MG63 (cell line): Measurements from ENCODE around the gene ULBP3. TPM values are rescaled to one million over a fixed set of nuclear protein-coding genes. Genes with fewer than 3 reads are reported as not detected.
A peak's percentile ranks its signal among the peaks of the same experiment; 100 is the strongest.
"Not testable (repeated sequence)": the region's sequence is repeated elsewhere in the genome, so short reads cannot be mapped to it uniquely, and the experiment has no call there.

Experiments used
- DNase-seq: peaks from one replicate; pipeline ENCODE4 v3.0.0-alpha.2; 2020
- H3K27me3 ChIP-seq: fragments of 250-450 bp; sonication (Bioruptor Pico); 2 replicates; pipeline ENCODE4 v1.5.1; 2020; ENCODE audit warnings: mild to moderate bottlenecking, moderate library complexity
- H3K36me3 ChIP-seq: fragments of 250-450 bp; sonication (Bioruptor Pico); 2 replicates; pipeline ENCODE4 v1.5.1; 2020; ENCODE audit warnings: mild to moderate bottlenecking, moderate library complexity
- H3K4me3 ChIP-seq: fragments of 250-450 bp; sonication (Bioruptor Pico); 2 replicates; pipeline ENCODE4 v1.5.1; 2020; ENCODE audit warnings: mild to moderate bottlenecking, moderate library complexity
- H3K9me3 ChIP-seq: fragments of 250-450 bp; sonication (Bioruptor Pico); 2 replicates; pipeline ENCODE4 v1.5.1; 2020; ENCODE audit warnings: mild to moderate bottlenecking, moderate library complexity
- total RNA-seq: library from RNA; depleted of rRNA; stranded (reverse); fragments of >200 nt; shearing (Covaris generic); gene quantifications from 2 replicates; pipeline ENCODE4 v1.2.3, GENCODE V29; 2014; ENCODE audit warnings: low replicate concordance

The ULBP3 gene
- total RNA-seq, 1 experiment from 2014 or later = 15.8 TPM

- DNase-seq = no peak
- H3K9me3 ChIP-seq = no peaks in the 10 kb centered on the region
- no peaks in the 10 kb centered on the region for H3K27me3 ChIP-seq
- H3K4me3 ChIP-seq = no peak overlapping the region
- H3K36me3 ChIP-seq = no peaks in the 10 kb centered on the region
Observed at GRCh38 chr6:150084426-150084825, 15.5 kb upstream of the ULBP3 start.

- Histone ChIP-seq H3K36me3 (no peaks in the 10 kb centered on the region), H3K27me3 (no peaks in the 10 kb centered on the region), H3K9me3 (no peaks in the 10 kb centered on the region), H3K4me3 (no peak overlapping the region)
- DNase-seq = no peak
Observed at GRCh38 chr6:150083839-150084238, 14.9 kb upstream of the ULBP3 start.

- DNase-seq = no peak
- no peaks in the 10 kb centered on the region for H3K36me3 ChIP-seq
- H3K9me3 ChIP-seq = no peaks in the 10 kb centered on the region
- H3K27me3 ChIP-seq = no peaks in the 10 kb centered on the region
- no peak overlapping the region for H3K4me3 ChIP-seq
Observed at GRCh38 chr6:150081702-150082101, 12.8 kb upstream of the ULBP3 start.

- DNase-seq = no peak
- Histone ChIP-seq H3K9me3 (no peaks in the 10 kb centered on the region), H3K4me3 (no peak overlapping the region), H3K27me3 (no peaks in the 10 kb centered on the region), H3K36me3 (no peaks in the 10 kb centered on the region)
Observed at GRCh38 chr6:150079604-150080003, 10.7 kb upstream of the ULBP3 start.

GRCh38 chr6:150078788-150079187 lies 9.9 kb upstream of the ULBP3 start:
- no peaks in the 10 kb centered on the region for H3K9me3 ChIP-seq
- DNase-seq = peak; percentile 43
- no peaks in the 10 kb centered on the region for H3K36me3 ChIP-seq
- H3K4me3 ChIP-seq = no peak overlapping the region
- H3K27me3 ChIP-seq = no peaks in the 10 kb centered on the region

GRCh38 chr6:150076196-150076893 lies 7.4 kb upstream of the ULBP3 start:
- H3K27me3 ChIP-seq = no peaks in the 10 kb centered on the region
- H3K4me3 ChIP-seq = no peak overlapping the region
- no peaks in the 10 kb centered on the region for H3K36me3 ChIP-seq
- DNase-seq = no peak
- no peaks in the 10 kb centered on the region for H3K9me3 ChIP-seq

- no peaks in the 10 kb centered on the region for H3K27me3 ChIP-seq
- no peaks in the 10 kb centered on the region for H3K9me3 ChIP-seq
- H3K4me3 ChIP-seq = no peak overlapping the region
- H3K36me3 ChIP-seq = no peaks in the 10 kb centered on the region
- DNase-seq = no peak
Observed at GRCh38 chr6:150075034-150075421, 6.1 kb upstream of the ULBP3 start.

GRCh38 chr6:150074396-150075033 lies 5.6 kb upstream of the ULBP3 start:
- not testable (repeated sequence) for H3K27me3 ChIP-seq, H3K9me3 ChIP-seq, H3K36me3 ChIP-seq, DNase-seq, H3K4me3 ChIP-seq

GRCh38 chr6:150072201-150072600 lies 3.3 kb upstream of the ULBP3 start:
- Histone ChIP-seq H3K27me3 (no peaks in the 10 kb centered on the region), H3K9me3 (no peaks in the 10 kb centered on the region), H3K4me3 (no peak overlapping the region), H3K36me3 (no peaks in the 10 kb centered on the region)
- DNase-seq = peak; percentile 84

GRCh38 chr6:150070236-150070818 lies 1.4 kb upstream of the ULBP3 start:
- Histone ChIP-seq H3K36me3 (no peaks in the 10 kb centered on the region), H3K9me3 (no peaks in the 10 kb centered on the region), H3K27me3 (no peaks in the 10 kb centered on the region), H3K4me3 (no peak overlapping the region)
- no peak for DNase-seq

GRCh38 chr6:150069706-150070105 lies 785 bp upstream of the ULBP3 start:
- Histone ChIP-seq H3K4me3 (no peak overlapping the region), H3K27me3 (no peaks in the 10 kb centered on the region), H3K36me3 (no peaks in the 10 kb centered on the region), H3K9me3 (no peaks in the 10 kb centered on the region)
- DNase-seq = no peak

- Histone ChIP-seq H3K9me3 (no peaks in the 10 kb centered on the region), H3K36me3 (no peaks in the 10 kb centered on the region), H3K4me3 (peak overlapping the region; percentile 74), H3K27me3 (no peaks in the 10 kb centered on the region)
- no peak for DNase-seq
Observed at GRCh38 chr6:150068151-150068550, 770 bp downstream of the ULBP3 start.

GRCh38 chr6:150065083-150065482 lies 3.8 kb downstream of the ULBP3 start:
- no peak for DNase-seq

GRCh38 chr6:150063640-150064039 lies 5.3 kb downstream of the ULBP3 start:
- no peaks in the 10 kb centered on the region for H3K27me3 ChIP-seq

More at GRCh38 chr6:150065083-150065482, 3.8 kb downstream of the ULBP3 start:
- Histone ChIP-seq H3K27me3 (no peaks in the 10 kb centered on the region), H3K9me3 (no peaks in the 10 kb centered on the region), H3K4me3 (no peak overlapping the region), H3K36me3 (no peaks in the 10 kb centered on the region)

GRCh38 chr6:150059973-150060372 lies 8.9 kb downstream of the ULBP3 start:
- DNase-seq, H3K9me3 ChIP-seq: not testable (repeated sequence)

More at GRCh38 chr6:150063640-150064039, 5.3 kb downstream of the ULBP3 start:
- no peak overlapping the region for H3K4me3 ChIP-seq
- no peak for DNase-seq
- H3K9me3 ChIP-seq = no peaks in the 10 kb centered on the region
- H3K36me3 ChIP-seq = no peaks in the 10 kb centered on the region

GRCh38 chr6:150058986-150059385 lies 9.9 kb downstream of the ULBP3 start:
- Histone ChIP-seq H3K4me3 (no peak overlapping the region), H3K27me3 (no peaks in the 10 kb centered on the region), H3K9me3 (no peaks in the 10 kb centered on the region), H3K36me3 (no peaks in the 10 kb centered on the region)
- no peak for DNase-seq

More at GRCh38 chr6:150059973-150060372, 8.9 kb downstream of the ULBP3 start:
- H3K4me3 ChIP-seq, H3K27me3 ChIP-seq, H3K36me3 ChIP-seq: not testable (repeated sequence)

- no peak for DNase-seq
- no peaks in the 10 kb centered on the region for H3K36me3 ChIP-seq
- H3K4me3 ChIP-seq = no peak overlapping the region
- no peaks in the 10 kb centered on the region for H3K27me3 ChIP-seq
- no peaks in the 10 kb centered on the region for H3K9me3 ChIP-seq
Observed at GRCh38 chr6:150058231-150058792, 10.6 kb downstream of the ULBP3 start.
